ENCODE data around the gene CDK6.
"Not testable (repeated sequence)": the region's sequence is repeated elsewhere in the genome, so short reads cannot be mapped to it uniquely, and the experiment has no call there.

Gene CDK6

GRCh38 chr7:92761391-92762097, 74.8 kb downstream of the CDK6 start:
- no peak for DNase-seq (ENCODE audit: low read depth in 2 of 2)

- no peak for DNase-seq (ENCODE audit: low read depth in 2 of 2)
Measured at GRCh38 chr7:92758796-92759431, 77.5 kb downstream of the CDK6 start.

GRCh38 chr7:92757311-92757910, 79.0 kb downstream of the CDK6 start:
- DNase-seq (ENCODE audit: low read depth in 2 of 2) = not testable (repeated sequence)

- no peak for DNase-seq (ENCODE audit: low read depth in 2 of 2)
Measured at GRCh38 chr7:92755680-92756079, 80.7 kb downstream of the CDK6 start.

- no peak for DNase-seq (ENCODE audit: low read depth in 2 of 2)
Measured at GRCh38 chr7:92754919-92755581, 81.3 kb downstream of the CDK6 start.

GRCh38 chr7:92753614-92754013, 82.8 kb downstream of the CDK6 start:
- DNase-seq (ENCODE audit: low read depth in 2 of 2) = no peak

GRCh38 chr7:92751902-92752901, 84.2 kb downstream of the CDK6 start:
- DNase-seq (ENCODE audit: low read depth in 2 of 2) = no peak

- no peak for DNase-seq (ENCODE audit: low read depth in 2 of 2)
Measured at GRCh38 chr7:92750946-92751345, 85.4 kb downstream of the CDK6 start.

- no peak for DNase-seq (ENCODE audit: low read depth in 2 of 2)
Measured at GRCh38 chr7:92750447-92750839, 85.9 kb downstream of the CDK6 start.

- DNase-seq (ENCODE audit: low read depth in 2 of 2) = no peak
Measured at GRCh38 chr7:92749832-92750446, 86.4 kb downstream of the CDK6 start.

- no peak for DNase-seq (ENCODE audit: low read depth in 2 of 2)
Measured at GRCh38 chr7:92749327-92749755, 87.0 kb downstream of the CDK6 start.

- DNase-seq (ENCODE audit: low read depth in 2 of 2) = no peak
Measured at GRCh38 chr7:92748495-92748894, 87.9 kb downstream of the CDK6 start.

- DNase-seq (ENCODE audit: low read depth in 2 of 2) = no peak
Measured at GRCh38 chr7:92747041-92747835, 89.1 kb downstream of the CDK6 start.

GRCh38 chr7:92745241-92745640, 91.1 kb downstream of the CDK6 start:
- DNase-seq (ENCODE audit: low read depth in 2 of 2) = no peak

- DNase-seq (ENCODE audit: low read depth in 2 of 2) = not testable (repeated sequence)
Measured at GRCh38 chr7:92744180-92744579, 92.2 kb downstream of the CDK6 start.

GRCh38 chr7:92742186-92742585, 94.2 kb downstream of the CDK6 start:
- no peak for DNase-seq (ENCODE audit: low read depth in 2 of 2)

- no peak for DNase-seq (ENCODE audit: low read depth in 2 of 2)
Measured at GRCh38 chr7:92740700-92741126, 95.7 kb downstream of the CDK6 start.

GRCh38 chr7:92740134-92740533, 96.2 kb downstream of the CDK6 start:
- DNase-seq (ENCODE audit: low read depth in 2 of 2) = no peak

- DNase-seq (ENCODE audit: low read depth in 2 of 2) = no peak
Measured at GRCh38 chr7:92739091-92739490, 97.3 kb downstream of the CDK6 start.

- no peak for DNase-seq (ENCODE audit: low read depth in 2 of 2)
Measured at GRCh38 chr7:92737706-92738105, 98.7 kb downstream of the CDK6 start.
